ENCODE measurements around the gene PTK7. TPM values are rescaled to one million over a fixed set of nuclear protein-coding genes. Genes with fewer than 3 reads are reported as not detected.

The PTK7 gene
- total and polyA plus RNA-seq, 2 experiments from 2014 or later = 46.1 to 147 TPM

GRCh38 chr6:43146261-43146660, 70.1 kb downstream of the PTK7 start:
- Mint-ChIP-seq H3K4me1 (peaks cover 20% of the 10 kb centered on the region), H3K27me3 (ENCODE audit: insufficient read depth, low read depth, poor library complexity) (peaks cover 20% of the 10 kb centered on the region), H3K36me3 (ENCODE audit: low read depth) (peaks cover 21% of the 10 kb centered on the region), H3K4me3 (no peak overlapping the region), H3K9me3 (no peaks in the 10 kb centered on the region), H3K27ac (no peak overlapping the region)
- Histone ChIP-seq H3K27ac (ENCODE audit: low read depth) (no peak overlapping the region), H3K4me1 (ENCODE audit: insufficient read depth) (peaks cover 9% of the 10 kb centered on the region; the same call in 1 of the 2 replicates), H4K20me1 (replicated peaks; ENCODE audit: insufficient read depth) (no peaks in the 10 kb centered on the region; the same call in 1 of the 2 replicates), H2AFZ (no peak overlapping the region), H3K4me2 (no peak overlapping the region), H3K4me3 (no peak overlapping the region), H3K27me3 (ENCODE audit: insufficient read depth) (no peaks in the 10 kb centered on the region), H3K9me2 (ENCODE audit: insufficient read depth) (no peaks in the 10 kb centered on the region), H3F3A (replicated peaks; ENCODE audit: low read depth) (no peaks in the 10 kb centered on the region), H3K36me3 (ENCODE audit: insufficient read depth) (no peaks in the 10 kb centered on the region; the same call in 1 of the 2 replicates), H3K79me2 (replicated peaks; ENCODE audit: insufficient read depth) (no peaks in the 10 kb centered on the region)
- TF ChIP-seq NANOG (IDR thresholded peaks at IDR 0.05; ENCODE audit: borderline replicate concordance) (no peak), CTCF (conservative IDR thresholded peaks at IDR 0.05; ENCODE audit: low read depth in 2 of 2) (0 out of 4 replicates have a peak, but pooled peaks of 1 of the 2 experiments have one; percentile 12)
- ATAC-seq (no peak), DNase-seq (ENCODE audit: low spot score) (no peak)

GRCh38 chr6:43146709-43147688, 70.9 kb downstream of the PTK7 start:
- no peaks in the 10 kb centered on the region; the same call in 1 of the 2 replicates for H3K36me3 ChIP-seq (ENCODE audit: insufficient read depth)
- peaks cover 17% of the 10 kb centered on the region for H3K4me1 Mint-ChIP-seq
- TF ChIP-seq CTCF (conservative IDR thresholded peaks at IDR 0.05; ENCODE audit: low read depth in 2 of 2) (no peak), ZNF462 (CRISPR knock-in tag; IDR thresholded peaks at IDR 0.05) (no peak), NANOG (IDR thresholded peaks at IDR 0.05; ENCODE audit: borderline replicate concordance) (no peak), JUNB (IDR thresholded peaks at IDR 0.05; ENCODE audit: unreplicated experiment) (no peak), EZH2 (IDR thresholded peaks at IDR 0.05; ENCODE audit: low read depth, unreplicated experiment) (no peak), ETS1 (IDR thresholded peaks at IDR 0.05) (no peak), POLR2AphosphoS5 (IDR thresholded peaks at IDR 0.05; ENCODE audit: low read depth) (no peak)

More at GRCh38 chr6:43146709-43147688, 70.9 kb downstream of the PTK7 start:
- H3K36me3 Mint-ChIP-seq (ENCODE audit: low read depth) = peaks cover 20% of the 10 kb centered on the region
- no peak for DNase-seq (ENCODE audit: low spot score)
- Histone ChIP-seq H3K4me1 (ENCODE audit: insufficient read depth) (peaks cover 9% of the 10 kb centered on the region; the same call in 1 of the 2 replicates), H3F3A (replicated peaks; ENCODE audit: low read depth) (no peaks in the 10 kb centered on the region), H3K27ac (ENCODE audit: low read depth) (no peak overlapping the region), H3K79me2 (replicated peaks; ENCODE audit: insufficient read depth) (no peaks in the 10 kb centered on the region), H3K27me3 (ENCODE audit: insufficient read depth) (no peaks in the 10 kb centered on the region), H3K4me2 (no peak overlapping the region), H4K20me1 (replicated peaks; ENCODE audit: insufficient read depth) (no peaks in the 10 kb centered on the region; the same call in 1 of the 2 replicates), H3K4me3 (no peak overlapping the region), H3K9me2 (ENCODE audit: insufficient read depth) (no peaks in the 10 kb centered on the region), H2AFZ (no peak overlapping the region)
- H3K27ac Mint-ChIP-seq = no peak overlapping the region
- no peaks in the 10 kb centered on the region for H3K9me3 Mint-ChIP-seq
- no peak overlapping the region for H3K4me3 Mint-ChIP-seq
- no peak for ATAC-seq
- peaks cover 19% of the 10 kb centered on the region for H3K27me3 Mint-ChIP-seq (ENCODE audit: insufficient read depth, low read depth, poor library complexity)

Measured in GM23338 (cell line).